ENCODE results near the gene AURKA. TPM values are rescaled to one million over a fixed set of nuclear protein-coding genes. Genes with fewer than 3 reads are reported as not detected.

The AURKA gene
- total and polyA plus RNA-seq, 9 of the 15 experiments (the other 6 are each of a cell fraction or from before 2014, with no cell fraction given) = 72.7 to 162 (median 113) TPM

GRCh38 chr20:56411759-56412472, 19.9 kb upstream of the AURKA start, which contains the start of gene CASS4 (continued):
- TF ChIP-seq, protein P1, sequence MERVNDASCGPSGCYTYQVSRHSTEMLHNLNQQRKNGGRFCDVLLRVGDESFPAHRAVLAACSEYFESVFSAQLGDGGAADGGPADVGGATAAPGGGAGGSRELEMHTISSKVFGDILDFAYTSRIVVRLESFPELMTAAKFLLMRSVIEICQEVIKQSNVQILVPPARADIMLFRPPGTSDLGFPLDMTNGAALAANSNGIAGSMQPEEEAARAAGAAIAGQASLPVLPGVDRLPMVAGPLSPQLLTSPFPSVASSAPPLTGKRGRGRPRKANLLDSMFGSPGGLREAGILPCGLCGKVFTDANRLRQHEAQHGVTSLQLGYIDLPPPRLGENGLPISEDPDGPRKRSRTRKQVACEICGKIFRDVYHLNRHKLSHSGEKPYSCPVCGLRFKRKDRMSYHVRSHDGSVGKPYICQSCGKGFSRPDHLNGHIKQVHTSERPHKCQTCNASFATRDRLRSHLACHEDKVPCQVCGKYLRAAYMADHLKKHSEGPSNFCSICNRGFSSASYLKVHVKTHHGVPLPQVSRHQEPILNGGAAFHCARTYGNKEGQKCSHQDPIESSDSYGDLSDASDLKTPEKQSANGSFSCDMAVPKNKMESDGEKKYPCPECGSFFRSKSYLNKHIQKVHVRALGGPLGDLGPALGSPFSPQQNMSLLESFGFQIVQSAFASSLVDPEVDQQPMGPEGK (CRISPR knock-in tag; IDR thresholded peaks at IDR 0.05; ENCODE audit: borderline replicate concordance) = no peak
- no peak for TF ChIP-seq SMC3 (conservative IDR thresholded peaks at IDR 0.05; ENCODE audit: insufficient read depth, low read depth, low read length)
- peak; percentile 78 for TF ChIP-seq CREB1 (IDR thresholded peaks at IDR 0.05)
- peak; percentile 55; the same call in 1 of the 2 replicates for TF ChIP-seq CREB1 (CRISPR knock-in tag; IDR thresholded peaks at IDR 0.05)
- no peak for TF ChIP-seq FOXK1 (CRISPR knock-in tag; IDR thresholded peaks at IDR 0.05; ENCODE audit: borderline replicate concordance)
- TF ChIP-seq, protein P2, sequence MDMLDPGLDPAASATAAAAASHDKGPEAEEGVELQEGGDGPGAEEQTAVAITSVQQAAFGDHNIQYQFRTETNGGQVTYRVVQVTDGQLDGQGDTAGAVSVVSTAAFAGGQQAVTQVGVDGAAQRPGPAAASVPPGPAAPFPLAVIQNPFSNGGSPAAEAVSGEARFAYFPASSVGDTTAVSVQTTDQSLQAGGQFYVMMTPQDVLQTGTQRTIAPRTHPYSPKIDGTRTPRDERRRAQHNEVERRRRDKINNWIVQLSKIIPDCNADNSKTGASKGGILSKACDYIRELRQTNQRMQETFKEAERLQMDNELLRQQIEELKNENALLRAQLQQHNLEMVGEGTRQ (CRISPR knock-in tag; IDR thresholded peaks at IDR 0.05) = no peak
- TF ChIP-seq SRSF3 (IDR thresholded peaks at IDR 0.05; ENCODE audit: insufficient read depth, low read length) = no peak
- TF ChIP-seq, protein P3, sequence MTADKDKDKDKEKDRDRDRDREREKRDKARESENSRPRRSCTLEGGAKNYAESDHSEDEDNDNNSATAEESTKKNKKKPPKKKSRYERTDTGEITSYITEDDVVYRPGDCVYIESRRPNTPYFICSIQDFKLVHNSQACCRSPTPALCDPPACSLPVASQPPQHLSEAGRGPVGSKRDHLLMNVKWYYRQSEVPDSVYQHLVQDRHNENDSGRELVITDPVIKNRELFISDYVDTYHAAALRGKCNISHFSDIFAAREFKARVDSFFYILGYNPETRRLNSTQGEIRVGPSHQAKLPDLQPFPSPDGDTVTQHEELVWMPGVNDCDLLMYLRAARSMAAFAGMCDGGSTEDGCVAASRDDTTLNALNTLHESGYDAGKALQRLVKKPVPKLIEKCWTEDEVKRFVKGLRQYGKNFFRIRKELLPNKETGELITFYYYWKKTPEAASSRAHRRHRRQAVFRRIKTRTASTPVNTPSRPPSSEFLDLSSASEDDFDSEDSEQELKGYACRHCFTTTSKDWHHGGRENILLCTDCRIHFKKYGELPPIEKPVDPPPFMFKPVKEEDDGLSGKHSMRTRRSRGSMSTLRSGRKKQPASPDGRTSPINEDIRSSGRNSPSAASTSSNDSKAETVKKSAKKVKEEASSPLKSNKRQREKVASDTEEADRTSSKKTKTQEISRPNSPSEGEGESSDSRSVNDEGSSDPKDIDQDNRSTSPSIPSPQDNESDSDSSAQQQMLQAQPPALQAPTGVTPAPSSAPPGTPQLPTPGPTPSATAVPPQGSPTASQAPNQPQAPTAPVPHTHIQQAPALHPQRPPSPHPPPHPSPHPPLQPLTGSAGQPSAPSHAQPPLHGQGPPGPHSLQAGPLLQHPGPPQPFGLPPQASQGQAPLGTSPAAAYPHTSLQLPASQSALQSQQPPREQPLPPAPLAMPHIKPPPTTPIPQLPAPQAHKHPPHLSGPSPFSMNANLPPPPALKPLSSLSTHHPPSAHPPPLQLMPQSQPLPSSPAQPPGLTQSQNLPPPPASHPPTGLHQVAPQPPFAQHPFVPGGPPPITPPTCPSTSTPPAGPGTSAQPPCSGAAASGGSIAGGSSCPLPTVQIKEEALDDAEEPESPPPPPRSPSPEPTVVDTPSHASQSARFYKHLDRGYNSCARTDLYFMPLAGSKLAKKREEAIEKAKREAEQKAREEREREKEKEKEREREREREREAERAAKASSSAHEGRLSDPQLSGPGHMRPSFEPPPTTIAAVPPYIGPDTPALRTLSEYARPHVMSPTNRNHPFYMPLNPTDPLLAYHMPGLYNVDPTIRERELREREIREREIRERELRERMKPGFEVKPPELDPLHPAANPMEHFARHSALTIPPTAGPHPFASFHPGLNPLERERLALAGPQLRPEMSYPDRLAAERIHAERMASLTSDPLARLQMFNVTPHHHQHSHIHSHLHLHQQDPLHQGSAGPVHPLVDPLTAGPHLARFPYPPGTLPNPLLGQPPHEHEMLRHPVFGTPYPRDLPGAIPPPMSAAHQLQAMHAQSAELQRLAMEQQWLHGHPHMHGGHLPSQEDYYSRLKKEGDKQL (CRISPR knock-in tag; IDR thresholded peaks at IDR 0.05; ENCODE audit: borderline replicate concordance) = peak; percentile 93; the same call in 1 of the 2 replicates
- TF ChIP-seq FOXM1 (IDR thresholded peaks at IDR 0.05; ENCODE audit: low read depth) = peak; percentile 94
- TF ChIP-seq FOXM1 (CRISPR knock-in tag; IDR thresholded peaks at IDR 0.05; ENCODE audit: low read depth) = no peak
- TF ChIP-seq MAFK (IDR thresholded peaks at IDR 0.05; ENCODE audit: low read length) = peak; percentile 75
- no peak for TF ChIP-seq KLF13 (tag; IDR thresholded peaks at IDR 0.05; ENCODE audit: borderline replicate concordance, low read depth)

All from K562 (cell line).